HCT116 (cell line): Measurements from ENCODE around the gene SEC24D. TPM values are rescaled to one million over a fixed set of nuclear protein-coding genes. Genes with fewer than 3 reads are reported as not detected.

Experiments
- ATAC-seq: fragments of 200-7000 bp; cut with Tn5 transposase; 2 replicates; pipeline ENCODE4 v1.9.1; 2020; ENCODE audit warnings: mild to moderate bottlenecking, moderate library complexity
- BruUV-seq: library from RNA; stranded (reverse); fragments of 400-500 nt; replicated peaks from 2 replicates; lab custom pipeline; 2021; lab: Mats Ljungman, UMichigan
- CTCF ChIA-PET: fragments of 300-600 bp; sonication (Branson Sonifier 250); formaldehyde crosslinking; loops from one replicate; lab custom pipeline; 2021; ENCODE audit warnings: antibody characterized with exemption; lab: Charles Lee
- POLR2A ChIA-PET: fragments of 300-600, 350-600 bp; sonication (Branson Sonifier 250); formaldehyde crosslinking; loops from one replicate; lab custom pipeline; 2021; ENCODE audit warnings: antibody characterized with exemption; lab: Charles Lee
- RAD21 ChIA-PET, 2 experiments: fragments of 300-600 bp; sonication (Branson Sonifier 250); formaldehyde crosslinking; loops; one replicate each; lab custom pipeline; 2023; ENCODE audit warnings: low total read pairs in 2 of 2; ENCODE audit not compliant: uncharacterized antibody in 2 of 2, unreplicated experiment in 2 of 2, low non-redundant PET in 1 of 2; lab: Charles Lee
- DNase-seq: peaks from one replicate; pipeline ENCODE4 v3.0.0-alpha.2; 2010; ENCODE audit warnings: low read depth, low spot score
- H2AFZ ChIP-seq: fragments of 200-600 bp; shearing (Covaris generic), sonication (generic); 2 replicates; pipeline ENCODE4 v1.6.1; 2017; ENCODE audit warnings: low read depth, mixed run types, mixed read lengths, antibody characterized with exemption, low read length; ENCODE audit not compliant: poor library complexity, severe bottlenecking
- H3K27ac ChIP-seq: 2 replicates; pipeline ENCODE4 v1.5.1; 2012; ENCODE audit warnings: low read depth, low read length
- H3K27me3 ChIP-seq: fragments of 200-600 bp; sonication (generic); 2 replicates; pipeline ENCODE4 v1.6.1; 2016; ENCODE audit warnings: mixed run types, low read length, mixed read lengths; ENCODE audit not compliant: insufficient read depth
- H3K36me3 ChIP-seq, 2 experiments: fragments of 200-500 bp in 1 of 2; fragments of 200-600 bp in 1 of 2; sonication (Bioruptor generic) in 1 of 2; sonication (generic) in 1 of 2; 2 replicates each; pipeline versions ENCODE4 v1.5.1 to v1.6.1; 2014 to 2016; ENCODE audit warnings: low read length in 2 of 2, inconsistent platforms in 1 of 2, mixed read lengths in 1 of 2, mixed run types in 1 of 2; ENCODE audit not compliant: insufficient read depth in 2 of 2, control insufficient read depth in 1 of 2
- H3K4me1 ChIP-seq, 2 experiments: fragments of 200-600 bp in 1 of 2; sonication (generic) in 1 of 2; 2 replicates each; pipeline versions ENCODE4 v1.5.1 to v1.6.1; 2012 to 2017; ENCODE audit warnings: low read length in 2 of 2, inconsistent platforms in 1 of 2, mild to moderate bottlenecking in 1 of 2, mixed read lengths in 1 of 2, mixed run types in 1 of 2, moderate library complexity in 1 of 2; ENCODE audit not compliant: insufficient read depth in 2 of 2, control insufficient read depth in 1 of 2
- H3K4me2 ChIP-seq: fragments of 200-600 bp; sonication (generic); 2 replicates; pipeline ENCODE4 v1.6.1; 2017; ENCODE audit warnings: mixed run types, low read length, mixed read lengths
- H3K4me3 ChIP-seq, 2 experiments: fragments of 200-600 bp in 1 of 2; sonication (generic) in 1 of 2; replicated peaks in 1 of 2; 2 replicates each; pipeline ENCODE4 v1.5.1; 2011 to 2016; ENCODE audit warnings: low read length in 2 of 2, control low read depth in 1 of 2, low read depth in 1 of 2, mild to moderate bottlenecking in 1 of 2, mixed read lengths in 1 of 2, mixed run types in 1 of 2
- H3K79me2 ChIP-seq: fragments of 200-600 bp; sonication (generic); 2 replicates; pipeline ENCODE4 v1.6.1; 2017; ENCODE audit warnings: mild to moderate bottlenecking, mixed run types, low read length, moderate library complexity, mixed read lengths; ENCODE audit not compliant: insufficient read depth
- H3K9ac ChIP-seq: fragments of 200-600 bp; sonication (generic); 2 replicates; pipeline ENCODE4 v1.6.1; 2016; ENCODE audit warnings: low read length, mixed read lengths
- H3K9me2 ChIP-seq: fragments of 200-600 bp; sonication (generic), shearing (Covaris generic); 2 replicates; pipeline ENCODE4 v1.6.1; 2017; ENCODE audit warnings: mixed run types, mild to moderate bottlenecking, moderate library complexity; ENCODE audit not compliant: insufficient read depth
- H3K9me3 ChIP-seq, 2 experiments: fragments of 200-500 bp in 1 of 2; fragments of 200-600 bp in 1 of 2; sonication (Bioruptor generic) in 1 of 2; sonication (generic) in 1 of 2; 2 replicates each; pipeline ENCODE4 v1.6.1; 2014 to 2017; ENCODE audit warnings: low read length in 2 of 2, mixed read lengths in 2 of 2, inconsistent platforms in 1 of 2, low read depth in 1 of 2, mild to moderate bottlenecking in 1 of 2, mixed run types in 1 of 2, moderate library complexity in 1 of 2; ENCODE audit not compliant: control insufficient read depth in 1 of 2, insufficient read depth in 1 of 2
- H4K20me1 ChIP-seq: fragments of 200-600 bp; sonication (generic), shearing (Covaris generic); 2 replicates; pipeline ENCODE4 v1.6.1; 2017; ENCODE audit warnings: mixed run types, mild to moderate bottlenecking, moderate library complexity; ENCODE audit not compliant: insufficient read depth
- CEBPB ChIP-seq: IDR thresholded peaks from 2 replicates; pipeline ENCODE4 v1.6.1; 2012; ENCODE audit warnings: low read depth
- EGR1 ChIP-seq: IDR thresholded peaks from 2 replicates; pipeline ENCODE4 v1.6.1; 2012; ENCODE audit warnings: low read depth
- ELF1 ChIP-seq: IDR thresholded peaks from 2 replicates; pipeline ENCODE4 v1.6.1; 2012; ENCODE audit warnings: low read depth, borderline replicate concordance
- JUND ChIP-seq: IDR thresholded peaks from 2 replicates; pipeline ENCODE4 v1.6.1; 2012
- POLR2A ChIP-seq: IDR thresholded peaks from 2 replicates; pipeline ENCODE4 v1.7.0; 2011; ENCODE audit warnings: borderline replicate concordance; ENCODE audit not compliant: insufficient read depth, insufficient read length; ENCODE audit errors: extremely low read depth
- POLR2AphosphoS5 ChIP-seq: IDR thresholded peaks from 2 replicates; pipeline ENCODE4 v1.6.1; 2011; ENCODE audit warnings: mild to moderate bottlenecking, low read depth, low read length, moderate library complexity
- RAD21 ChIP-seq: IDR thresholded peaks from 2 replicates; pipeline ENCODE4 v1.6.1; 2012; ENCODE audit warnings: low read depth, mild to moderate bottlenecking
- SP1 ChIP-seq: IDR thresholded peaks from 2 replicates; pipeline ENCODE4 v1.6.1; 2012; ENCODE audit warnings: low read depth
- SRF ChIP-seq: IDR thresholded peaks from 2 replicates; pipeline ENCODE4 v1.6.1; 2012; ENCODE audit warnings: low read depth
- YY1 ChIP-seq: IDR thresholded peaks from 2 replicates; pipeline ENCODE4 v1.6.1; 2011; ENCODE audit warnings: low read length, low read depth, moderate library complexity, mild to moderate bottlenecking; ENCODE audit not compliant: insufficient replicate concordance; ENCODE audit errors: extremely low read depth
- ZFX ChIP-seq: fragments of 450-650 bp; IDR thresholded peaks from 2 replicates; pipeline ENCODE4 v1.6.1; 2017
- intact Hi-C: fragments of 100-400 bp; cut with micrococcal nuclease; formaldehyde crosslinking; loops from 2 replicates; pipeline ENCODE4 v1.10.0; 2022
- total RNA-seq: library from RNA; stranded (reverse); gene quantifications from one replicate; pipeline ENCODE4 v1.2.1, GENCODE V29; 2021; ENCODE audit not compliant: unreplicated experiment
- TF ChIP-seq, protein P1 (sequence below): IDR thresholded peaks from 2 replicates; pipeline ENCODE4 v1.6.1; 2012
- TF ChIP-seq, protein P2 (sequence below): IDR thresholded peaks from 2 replicates; pipeline ENCODE4 v1.6.1; 2011; ENCODE audit warnings: mild to moderate bottlenecking, low read length, moderate library complexity; ENCODE audit not compliant: insufficient replicate concordance; ENCODE audit errors: extremely low read depth

SEC24D gene
- total RNA-seq, 1 experiment from 2014 or later = 28.5 TPM

DNA sequence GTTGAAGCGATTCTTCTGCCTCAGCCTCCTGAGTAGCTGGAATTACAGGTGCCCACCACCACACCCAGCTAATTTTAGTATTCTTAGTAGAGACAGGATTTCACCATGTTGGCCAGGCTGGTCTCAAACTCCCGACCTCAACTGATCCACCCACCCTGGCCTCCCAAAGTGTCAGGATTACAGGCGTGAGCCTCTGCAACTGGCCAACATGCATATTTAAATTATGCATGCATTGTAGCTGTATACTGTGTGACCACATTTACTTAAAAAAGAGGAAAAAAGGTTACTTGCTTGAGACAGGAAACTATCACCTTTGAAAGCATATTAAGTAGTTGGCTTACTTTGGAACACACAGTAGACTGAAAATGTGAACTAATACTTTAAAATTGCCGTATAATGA lies 121.2 kb downstream of the SEC24D start:
- H3K4me3 ChIP-seq = no peak overlapping the region
- intact Hi-C loops = no loop called here
- BruUV-seq = no TSS peak
- H3K9ac ChIP-seq = no peak overlapping the region
- H3K27me3 ChIP-seq = no peaks in the 10 kb centered on the region
- no peak for TF ChIP-seq POLR2AphosphoS5
- no peak for TF ChIP-seq EGR1
- TF ChIP-seq RAD21 = no peak
- TF ChIP-seq JUND = no peak
- TF ChIP-seq CEBPB = no peak
- TF ChIP-seq SP1 = no peak
- no peak for TF ChIP-seq SRF
- TF ChIP-seq, protein P1, sequence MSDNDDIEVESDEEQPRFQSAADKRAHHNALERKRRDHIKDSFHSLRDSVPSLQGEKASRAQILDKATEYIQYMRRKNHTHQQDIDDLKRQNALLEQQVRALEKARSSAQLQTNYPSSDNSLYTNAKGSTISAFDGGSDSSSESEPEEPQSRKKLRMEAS = no peak
- no peak for TF ChIP-seq POLR2A
- no peak for TF ChIP-seq YY1
- no peak for TF ChIP-seq ZFX
- no peak for TF ChIP-seq ELF1
- TF ChIP-seq, protein P2, sequence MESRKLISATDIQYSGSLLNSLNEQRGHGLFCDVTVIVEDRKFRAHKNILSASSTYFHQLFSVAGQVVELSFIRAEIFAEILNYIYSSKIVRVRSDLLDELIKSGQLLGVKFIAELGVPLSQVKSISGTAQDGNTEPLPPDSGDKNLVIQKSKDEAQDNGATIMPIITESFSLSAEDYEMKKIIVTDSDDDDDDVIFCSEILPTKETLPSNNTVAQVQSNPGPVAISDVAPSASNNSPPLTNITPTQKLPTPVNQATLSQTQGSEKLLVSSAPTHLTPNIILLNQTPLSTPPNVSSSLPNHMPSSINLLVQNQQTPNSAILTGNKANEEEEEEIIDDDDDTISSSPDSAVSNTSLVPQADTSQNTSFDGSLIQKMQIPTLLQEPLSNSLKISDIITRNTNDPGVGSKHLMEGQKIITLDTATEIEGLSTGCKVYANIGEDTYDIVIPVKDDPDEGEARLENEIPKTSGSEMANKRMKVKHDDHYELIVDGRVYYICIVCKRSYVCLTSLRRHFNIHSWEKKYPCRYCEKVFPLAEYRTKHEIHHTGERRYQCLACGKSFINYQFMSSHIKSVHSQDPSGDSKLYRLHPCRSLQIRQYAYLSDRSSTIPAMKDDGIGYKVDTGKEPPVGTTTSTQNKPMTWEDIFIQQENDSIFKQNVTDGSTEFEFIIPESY = no peak
- no peak overlapping the region for H3K4me2 ChIP-seq
- no peak overlapping the region for H2AFZ ChIP-seq
- ChIA-PET RAD21 (no interaction called here), POLR2A (no interaction called here), CTCF (no interaction called here)
- no peak overlapping the region for H3K27ac ChIP-seq
- H3K79me2 ChIP-seq = no peaks in the 10 kb centered on the region
- peaks cover 7 to 15% of the 10 kb centered on the region in 2 experiments; a peak in 2 of 4 replicates for H3K36me3 ChIP-seq
- DNase-seq (no peak), ATAC-seq (no peak)
- H3K9me3 ChIP-seq = no peaks in the 10 kb centered on the region
- peaks cover 0 to 7% of the 10 kb centered on the region in 2 experiments; a peak in 1 of 4 replicates for H3K4me1 ChIP-seq
- no peaks in the 10 kb centered on the region for H3K9me2 ChIP-seq
- no peaks in the 10 kb centered on the region for H4K20me1 ChIP-seq
